Transverse colon (tissue), 4 donors: ENCODE data around the gene PCCB.

Source experiments
- EP300 ChIP-seq: sonication (generic); formaldehyde crosslinking; IDR thresholded peaks from one replicate; pipeline ENCODE4 v1.6.1; 2017; ENCODE audit warnings: antibody characterized with exemption, low read depth
- POLR2A ChIP-seq: fragments of 450-650 bp; IDR thresholded peaks from one replicate; pipeline ENCODE4 v1.6.1; 2016; ENCODE audit warnings: antibody characterized with exemption, mild to moderate bottlenecking, moderate library complexity
- POLR2AphosphoS5 ChIP-seq, 3 donors: sonication (generic); formaldehyde crosslinking; IDR thresholded peaks; one replicate each; pipeline ENCODE4 v1.6.1; 2016; ENCODE audit warnings: antibody characterized with exemption in 3 of 3
- TF ChIP-seq, protein P1 (sequence below), 5 experiments: fragments of 200-600 bp in 3 of 5; fragments of 450-650 bp in 2 of 5; sonication (generic) in 3 of 5; IDR thresholded peaks; 1 replicate in 2 of 5; 2 replicates in 3 of 5; pipeline ENCODE4 v1.5.1; 2016 to 2017; ENCODE audit warnings: antibody characterized with exemption in 5 of 5, inconsistent platforms in 3 of 5, mild to moderate bottlenecking in 2 of 5, moderate library complexity in 1 of 5

DNA sequence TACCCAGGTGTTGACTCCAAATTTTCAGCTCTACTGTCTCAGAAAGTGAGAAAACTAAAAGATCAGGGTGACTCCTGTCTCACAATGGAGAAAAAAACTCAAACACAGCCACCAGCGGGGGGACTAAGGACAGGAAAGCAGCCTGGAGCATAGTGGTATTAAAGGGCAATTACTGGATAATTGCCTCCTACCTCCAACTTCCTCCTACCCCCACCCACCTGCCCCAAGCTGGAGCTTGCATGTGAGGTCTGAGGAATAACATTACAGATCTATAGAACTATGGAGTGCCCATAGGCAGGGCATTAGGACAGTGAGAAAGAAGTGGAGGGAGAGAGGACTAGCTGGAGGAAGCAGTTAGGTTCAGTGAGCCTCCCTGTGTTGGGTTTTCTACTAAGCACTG, 2.7 kb upstream of the PCCB start:
- TF ChIP-seq, protein P1, sequence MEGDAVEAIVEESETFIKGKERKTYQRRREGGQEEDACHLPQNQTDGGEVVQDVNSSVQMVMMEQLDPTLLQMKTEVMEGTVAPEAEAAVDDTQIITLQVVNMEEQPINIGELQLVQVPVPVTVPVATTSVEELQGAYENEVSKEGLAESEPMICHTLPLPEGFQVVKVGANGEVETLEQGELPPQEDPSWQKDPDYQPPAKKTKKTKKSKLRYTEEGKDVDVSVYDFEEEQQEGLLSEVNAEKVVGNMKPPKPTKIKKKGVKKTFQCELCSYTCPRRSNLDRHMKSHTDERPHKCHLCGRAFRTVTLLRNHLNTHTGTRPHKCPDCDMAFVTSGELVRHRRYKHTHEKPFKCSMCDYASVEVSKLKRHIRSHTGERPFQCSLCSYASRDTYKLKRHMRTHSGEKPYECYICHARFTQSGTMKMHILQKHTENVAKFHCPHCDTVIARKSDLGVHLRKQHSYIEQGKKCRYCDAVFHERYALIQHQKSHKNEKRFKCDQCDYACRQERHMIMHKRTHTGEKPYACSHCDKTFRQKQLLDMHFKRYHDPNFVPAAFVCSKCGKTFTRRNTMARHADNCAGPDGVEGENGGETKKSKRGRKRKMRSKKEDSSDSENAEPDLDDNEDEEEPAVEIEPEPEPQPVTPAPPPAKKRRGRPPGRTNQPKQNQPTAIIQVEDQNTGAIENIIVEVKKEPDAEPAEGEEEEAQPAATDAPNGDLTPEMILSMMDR (IDR thresholded peaks at IDR 0.05), result no peak
- TF ChIP-seq POLR2A (no peak), EP300 (no peak), POLR2AphosphoS5 (IDR thresholded peaks at IDR 0.05) (no peak)
